AG09309 (cell line): ENCODE measurements around the gene GLRA1.

Experiments
- DNase-seq: peaks from one replicate; pipeline ENCODE4 v3.0.0-alpha.2; 2010; ENCODE audit warnings: low read depth
- H3K4me3 ChIP-seq: 2 replicates; pipeline ENCODE4 v1.5.1; 2011; ENCODE audit warnings: mild to moderate bottlenecking, low read depth, low read length, moderate library complexity; ENCODE audit not compliant: control insufficient read depth
- CTCF ChIP-seq: IDR thresholded peaks from 2 replicates; pipeline ENCODE4 v1.5.1; 2011; ENCODE audit warnings: mild to moderate bottlenecking, low read depth, low read length, inconsistent platforms; ENCODE audit not compliant: insufficient read depth, control insufficient read depth; ENCODE audit errors: missing control alignments

GLRA1 gene

DNA sequence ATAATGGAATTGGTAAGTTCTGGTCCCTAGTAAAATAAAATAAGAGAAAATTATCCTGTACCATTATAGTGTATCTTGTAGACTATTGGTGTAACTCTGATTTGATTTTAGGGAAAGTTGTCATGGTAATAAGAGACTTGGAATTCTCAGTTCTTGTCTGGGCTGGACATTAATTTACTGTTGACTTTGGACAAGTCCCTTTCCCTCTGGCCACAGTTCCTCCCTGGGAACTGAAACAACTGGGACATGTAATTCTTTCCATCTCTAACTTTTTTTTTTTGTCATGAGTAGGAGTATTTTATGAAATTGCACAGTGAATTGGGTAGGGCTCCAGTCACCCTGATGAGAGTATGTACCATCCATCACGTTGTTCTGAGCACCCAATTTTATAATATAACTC lies 15.0 kb downstream of the GLRA1 start:
- no peak for DNase-seq
- TF ChIP-seq CTCF = no peak
- no peak overlapping the region for H3K4me3 ChIP-seq

- no peak overlapping the region for H3K4me3 ChIP-seq
- DNase-seq = no peak
- TF ChIP-seq CTCF = no peak
Observed at GRCh38 chr5:151906246-151906645, 18.4 kb downstream of the GLRA1 start.

GRCh38 chr5:151905557-151905961 lies 19.1 kb downstream of the GLRA1 start:
- H3K4me3 ChIP-seq = no peak overlapping the region
- DNase-seq = no peak
- TF ChIP-seq CTCF = no peak

GRCh38 chr5:151904909-151905308 lies 19.7 kb downstream of the GLRA1 start:
- no peak for DNase-seq
- no peak for TF ChIP-seq CTCF
- H3K4me3 ChIP-seq = no peak overlapping the region

GRCh38 chr5:151904127-151904526 lies 20.5 kb downstream of the GLRA1 start:
- no peak overlapping the region for H3K4me3 ChIP-seq
- DNase-seq = no peak
- no peak for TF ChIP-seq CTCF

GRCh38 chr5:151903243-151903653 lies 21.4 kb downstream of the GLRA1 start:
- TF ChIP-seq CTCF = no peak
- no peak for DNase-seq
- H3K4me3 ChIP-seq = no peak overlapping the region

- TF ChIP-seq CTCF = no peak
- no peak overlapping the region for H3K4me3 ChIP-seq
- no peak for DNase-seq
Observed at GRCh38 chr5:151902215-151902614, 22.4 kb downstream of the GLRA1 start.
